Gastroesophageal sphincter (tissue), 4 donors: Measurements from ENCODE around the gene TNFSF4. TPM values are rescaled to one million over a fixed set of nuclear protein-coding genes. Genes with fewer than 3 reads are reported as not detected.

ENCODE experiments used
- ATAC-seq: fragments of 150-250 bp; one replicate; pipeline ENCODE4 v1.9.1; 2016; ENCODE audit warnings: mild to moderate bottlenecking, moderate library complexity
- H3K27ac ChIP-seq, 4 donors: fragments of 200-600 bp; sonication (generic) in 3 of 4; 1 replicate in 3 of 4; 2 replicates in 1 of 4; pipeline ENCODE4 v1.5.1; 2016 to 2019
- H3K27me3 ChIP-seq: fragments of 200-600 bp; sonication (generic); one replicate; pipeline ENCODE4 v1.5.1; 2019
- H3K36me3 ChIP-seq, 2 donors: fragments of 200-600 bp; sonication (generic); one replicate each; pipeline ENCODE4 v1.5.1; 2019; ENCODE audit warnings: control low read depth in 1 of 2
- H3K4me1 ChIP-seq, 3 donors: fragments of 200-600 bp; sonication (generic); 1 replicate in 2 of 3; 2 replicates in 1 of 3; pipeline ENCODE4 v1.5.1; 2016 to 2019; ENCODE audit warnings: control low read depth in 2 of 3
- H3K4me3 ChIP-seq, 2 donors: fragments of 200-600 bp; sonication (generic); one replicate each; pipeline ENCODE4 v1.5.1; 2019; ENCODE audit warnings: mild to moderate bottlenecking in 1 of 2, moderate library complexity in 1 of 2
- H3K9me3 ChIP-seq, 3 donors: fragments of 200-600 bp; sonication (generic); one replicate each; pipeline ENCODE4 v1.5.1; 2017 to 2019; ENCODE audit warnings: control low read depth in 2 of 3
- CTCF ChIP-seq, 4 experiments: fragments of 200-600 bp in 2 of 4; fragments of 450-650 bp in 2 of 4; sonication (generic) in 1 of 4; IDR thresholded peaks; one replicate each; pipeline ENCODE4 v1.5.1; 2017 to 2019; ENCODE audit warnings: antibody characterized with exemption in 4 of 4, mild to moderate bottlenecking in 2 of 4, moderate library complexity in 2 of 4
- EP300 ChIP-seq: sonication (generic); formaldehyde crosslinking; IDR thresholded peaks from one replicate; pipeline ENCODE4 v1.6.1; 2017; ENCODE audit warnings: antibody characterized with exemption, mild to moderate bottlenecking
- POLR2A ChIP-seq, 2 donors: fragments of 450-650 bp; IDR thresholded peaks; one replicate each; pipeline ENCODE4 v1.6.1; 2017; ENCODE audit warnings: antibody characterized with exemption in 2 of 2, mild to moderate bottlenecking in 2 of 2, moderate library complexity in 1 of 2
- POLR2AphosphoS5 ChIP-seq: sonication (generic); formaldehyde crosslinking; IDR thresholded peaks from one replicate; pipeline ENCODE4 v1.6.1; 2017; ENCODE audit warnings: antibody characterized with exemption
- WGBS, 2 donors: methylation state at CpG; one replicate each; pipeline ENCODE4 v1.1.5; 2018; ENCODE audit warnings: low coverage in 1 of 2; 5-methylcytosine and 5-hydroxymethylcytosine counted together
- total RNA-seq, 4 donors: library from RNA; depleted of rRNA; stranded (reverse); fragments of >200 nt; gene quantifications; one replicate each; pipeline ENCODE4 v1.1.0, GENCODE V29; 2016

TNFSF4 gene
- total RNA-seq, 4 donors from 2014 or later: 2.6 to 24.0 (median 4.4) TPM

- no peak overlapping the region for H3K4me3 ChIP-seq
- 79 to 90% methylated on average over 3 to 5 of the region's 5 CpGs for WGBS, 2 donors
These were observed 11.5 kb downstream of the TNFSF4 start for GRCh38 chr1:173195596-173196088.

GRCh38 chr1:173193639-173194038, 13.5 kb downstream of the TNFSF4 start:
- 79 to 80% methylated on average over 2 of the region's 2 CpGs for WGBS, 2 donors
- Histone ChIP-seq H3K27me3 (no peaks in the 10 kb centered on the region), H3K27ac (no peak overlapping the region), H3K9me3 (no peaks in the 10 kb centered on the region), H3K4me1 (peaks cover 0 to 41% (median 10%) of the 10 kb centered on the region in 3 donors), H3K4me3 (no peak overlapping the region), H3K36me3 (no peaks in the 10 kb centered on the region)
- TF ChIP-seq POLR2AphosphoS5 (no peak), CTCF (IDR thresholded peaks at IDR 0.05) (no peak), POLR2A (IDR thresholded peaks at IDR 0.05) (no peak), EP300 (no peak)
- no peak for ATAC-seq

More at GRCh38 chr1:173195596-173196088, 11.5 kb downstream of the TNFSF4 start:
- Histone ChIP-seq H3K36me3 (no peaks in the 10 kb centered on the region), H3K27me3 (no peaks in the 10 kb centered on the region), H3K4me1 (peaks cover 0 to 25% (median 0%) of the 10 kb centered on the region in 3 donors), H3K9me3 (no peaks in the 10 kb centered on the region), H3K27ac (no peak overlapping the region)
- TF ChIP-seq POLR2AphosphoS5: no peak
- TF ChIP-seq EP300: no peak
- TF ChIP-seq POLR2A (IDR thresholded peaks at IDR 0.05): no peak
- TF ChIP-seq CTCF (IDR thresholded peaks at IDR 0.05): no peak
- no peak for ATAC-seq

DNA sequence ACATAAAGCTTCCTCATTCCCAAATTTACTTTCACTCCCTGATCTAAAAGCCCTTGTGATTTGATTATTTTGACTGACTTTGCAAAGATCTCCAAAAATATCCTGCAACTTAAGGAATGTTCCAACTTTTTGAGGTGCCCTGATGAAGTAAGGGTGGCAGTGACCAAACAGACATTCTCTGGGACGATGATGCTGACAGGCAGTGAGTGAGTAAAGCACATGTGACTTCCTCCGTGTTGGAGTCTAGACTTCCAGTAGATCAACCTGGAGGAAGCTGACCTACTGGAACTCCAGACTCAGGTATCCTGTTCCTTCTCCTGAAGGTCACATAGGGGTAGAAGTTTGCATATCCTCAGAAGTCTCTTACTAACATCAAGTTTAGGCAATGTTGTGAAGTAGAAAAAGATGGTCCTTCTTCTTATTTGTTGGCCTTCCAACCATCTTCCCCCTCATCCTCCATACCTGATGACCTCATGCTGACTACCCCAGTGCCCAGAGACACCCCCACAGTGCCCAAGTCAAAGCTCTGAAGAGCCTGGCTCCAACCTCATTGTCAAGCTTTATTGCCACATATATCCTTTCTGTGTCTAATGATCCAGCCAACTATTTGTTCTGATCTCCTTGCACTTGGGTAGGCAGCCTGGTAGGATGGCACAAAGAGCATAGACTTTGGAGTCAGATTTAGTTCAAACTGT, 16.0 kb downstream of the TNFSF4 start:
- WGBS, 2 donors: 0 to 32% methylated on average over 1 to 2 of the region's 2 CpGs
- TF ChIP-seq CTCF (IDR thresholded peaks at IDR 0.05) (no peak), POLR2A (IDR thresholded peaks at IDR 0.05) (no peak), EP300 (no peak), POLR2AphosphoS5 (no peak)
- peak overlapping the region in 3 of 4 donors; percentile 79 to 85 (median 81) for H3K27ac ChIP-seq
- ATAC-seq: no peak
- H3K4me1 ChIP-seq: peaks cover 0 to 41% (median 10%) of the 10 kb centered on the region in 3 donors
- H3K36me3 ChIP-seq: peaks cover 0 to 4% of the 10 kb centered on the region in 2 donors
- H3K27me3 ChIP-seq: no peaks in the 10 kb centered on the region
- no peak overlapping the region for H3K4me3 ChIP-seq
- H3K9me3 ChIP-seq: no peaks in the 10 kb centered on the region

- Histone ChIP-seq H3K27ac (peak overlapping the region; percentile 40 to 85 (median 80)), H3K36me3 (peaks cover 0 to 11% of the 10 kb centered on the region in 2 donors), H3K4me3 (no peak overlapping the region), H3K9me3 (no peaks in the 10 kb centered on the region), H3K4me1 (peaks cover 0 to 41% (median 10%) of the 10 kb centered on the region in 3 donors), H3K27me3 (no peaks in the 10 kb centered on the region)
- WGBS, 2 donors: 14 to 15% methylated on average over 6 of the region's 10 CpGs
- ATAC-seq: peak; percentile 86
- peak; percentile 69 for TF ChIP-seq POLR2AphosphoS5
- no peak for TF ChIP-seq EP300
These were observed 16.8 kb downstream of the TNFSF4 start for GRCh38 chr1:173190101-173190936.

DNA sequence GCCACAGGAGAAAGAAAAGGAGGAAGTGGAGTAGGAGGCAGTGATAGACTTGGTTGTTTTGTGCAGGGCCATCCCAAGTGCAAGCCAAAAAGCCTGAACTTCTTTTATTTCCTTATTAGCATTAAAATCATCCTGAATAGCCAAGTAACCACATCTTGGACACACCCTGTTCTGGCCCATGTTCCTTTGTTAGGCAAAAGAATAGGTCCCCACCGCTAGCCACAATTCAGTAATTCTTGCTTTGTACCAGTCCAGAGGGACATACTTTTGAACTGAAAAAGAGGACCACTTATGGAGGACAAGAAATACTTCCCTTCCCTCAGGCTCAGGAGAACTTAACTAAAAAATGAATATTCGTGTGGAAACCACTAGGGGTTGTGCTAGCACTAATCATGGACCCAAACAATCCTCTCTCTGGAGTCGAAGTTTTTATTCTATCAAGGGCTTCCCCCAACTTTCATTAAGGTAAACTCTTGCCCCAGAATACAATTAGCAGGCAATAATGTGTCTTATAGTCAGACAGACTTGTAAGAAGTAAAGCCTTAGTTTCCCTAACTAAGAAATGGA, 19.4 kb downstream of the TNFSF4 start:
- WGBS, 2 donors: 69 to 90% methylated on average over 3 of the region's 3 CpGs
- Histone ChIP-seq H3K4me3 (no peak overlapping the region), H3K27ac (no peak overlapping the region), H3K9me3 (no peaks in the 10 kb centered on the region), H3K27me3 (no peaks in the 10 kb centered on the region), H3K4me1 (peaks cover 0 to 27% (median 10%) of the 10 kb centered on the region in 3 donors), H3K36me3 (peaks cover 0 to 11% of the 10 kb centered on the region in 2 donors)
- TF ChIP-seq EP300: no peak
- TF ChIP-seq POLR2AphosphoS5: no peak
- TF ChIP-seq CTCF (IDR thresholded peaks at IDR 0.05): no peak
- TF ChIP-seq POLR2A (IDR thresholded peaks at IDR 0.05): no peak
- ATAC-seq: no peak
